Vagina (tissue), 2 donors: ENCODE measurements around the gene EFHC1.

ENCODE experiments used
- POLR2AphosphoS5 ChIP-seq, 2 donors: sonication (generic); formaldehyde crosslinking; IDR thresholded peaks; one replicate each; pipeline ENCODE4 v1.9.0; 2017; ENCODE audit warnings: antibody characterized with exemption in 2 of 2, mild to moderate bottlenecking in 2 of 2, low read depth in 1 of 2; ENCODE audit not compliant: insufficient read depth in 1 of 2
- TF ChIP-seq, protein P1 (sequence below), 3 experiments: fragments of 450-650 bp in 2 of 3; fragments of 200-600 bp in 1 of 3; sonication (generic) in 1 of 3; IDR thresholded peaks; one replicate each; pipeline ENCODE4 v1.5.1; 2017 to 2019; ENCODE audit warnings: antibody characterized with exemption in 3 of 3, mild to moderate bottlenecking in 2 of 3, moderate library complexity in 2 of 3

DNA sequence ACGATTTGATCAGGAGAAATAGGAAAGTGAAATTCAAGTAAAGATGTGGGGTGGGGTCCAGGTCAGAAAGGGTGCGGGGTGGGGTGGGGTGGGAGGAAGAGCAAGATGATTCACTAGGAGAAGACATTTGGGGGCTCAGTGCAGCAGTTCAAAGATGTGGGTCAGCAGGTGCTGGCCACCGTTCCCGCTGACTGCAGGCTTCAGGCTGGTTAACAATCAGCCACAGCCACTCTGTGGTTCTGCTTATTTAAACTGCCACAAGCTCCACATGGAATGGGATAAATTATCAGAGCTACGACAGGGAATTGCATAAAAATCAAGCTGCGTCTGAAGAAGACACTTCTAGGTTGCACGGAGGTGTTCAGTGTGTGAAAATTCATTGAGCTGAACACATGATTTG, 107.3 kb downstream of the EFHC1 start:
- TF ChIP-seq, protein P1, sequence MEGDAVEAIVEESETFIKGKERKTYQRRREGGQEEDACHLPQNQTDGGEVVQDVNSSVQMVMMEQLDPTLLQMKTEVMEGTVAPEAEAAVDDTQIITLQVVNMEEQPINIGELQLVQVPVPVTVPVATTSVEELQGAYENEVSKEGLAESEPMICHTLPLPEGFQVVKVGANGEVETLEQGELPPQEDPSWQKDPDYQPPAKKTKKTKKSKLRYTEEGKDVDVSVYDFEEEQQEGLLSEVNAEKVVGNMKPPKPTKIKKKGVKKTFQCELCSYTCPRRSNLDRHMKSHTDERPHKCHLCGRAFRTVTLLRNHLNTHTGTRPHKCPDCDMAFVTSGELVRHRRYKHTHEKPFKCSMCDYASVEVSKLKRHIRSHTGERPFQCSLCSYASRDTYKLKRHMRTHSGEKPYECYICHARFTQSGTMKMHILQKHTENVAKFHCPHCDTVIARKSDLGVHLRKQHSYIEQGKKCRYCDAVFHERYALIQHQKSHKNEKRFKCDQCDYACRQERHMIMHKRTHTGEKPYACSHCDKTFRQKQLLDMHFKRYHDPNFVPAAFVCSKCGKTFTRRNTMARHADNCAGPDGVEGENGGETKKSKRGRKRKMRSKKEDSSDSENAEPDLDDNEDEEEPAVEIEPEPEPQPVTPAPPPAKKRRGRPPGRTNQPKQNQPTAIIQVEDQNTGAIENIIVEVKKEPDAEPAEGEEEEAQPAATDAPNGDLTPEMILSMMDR (IDR thresholded peaks at IDR 0.05): no peak
- no peak for TF ChIP-seq POLR2AphosphoS5 (IDR thresholded peaks at IDR 0.05; ENCODE audit: insufficient read depth in 1 of 2, low read depth in 1 of 2)
